Measurements from ENCODE around the gene PDLIM4.

The PDLIM4 gene

DNA sequence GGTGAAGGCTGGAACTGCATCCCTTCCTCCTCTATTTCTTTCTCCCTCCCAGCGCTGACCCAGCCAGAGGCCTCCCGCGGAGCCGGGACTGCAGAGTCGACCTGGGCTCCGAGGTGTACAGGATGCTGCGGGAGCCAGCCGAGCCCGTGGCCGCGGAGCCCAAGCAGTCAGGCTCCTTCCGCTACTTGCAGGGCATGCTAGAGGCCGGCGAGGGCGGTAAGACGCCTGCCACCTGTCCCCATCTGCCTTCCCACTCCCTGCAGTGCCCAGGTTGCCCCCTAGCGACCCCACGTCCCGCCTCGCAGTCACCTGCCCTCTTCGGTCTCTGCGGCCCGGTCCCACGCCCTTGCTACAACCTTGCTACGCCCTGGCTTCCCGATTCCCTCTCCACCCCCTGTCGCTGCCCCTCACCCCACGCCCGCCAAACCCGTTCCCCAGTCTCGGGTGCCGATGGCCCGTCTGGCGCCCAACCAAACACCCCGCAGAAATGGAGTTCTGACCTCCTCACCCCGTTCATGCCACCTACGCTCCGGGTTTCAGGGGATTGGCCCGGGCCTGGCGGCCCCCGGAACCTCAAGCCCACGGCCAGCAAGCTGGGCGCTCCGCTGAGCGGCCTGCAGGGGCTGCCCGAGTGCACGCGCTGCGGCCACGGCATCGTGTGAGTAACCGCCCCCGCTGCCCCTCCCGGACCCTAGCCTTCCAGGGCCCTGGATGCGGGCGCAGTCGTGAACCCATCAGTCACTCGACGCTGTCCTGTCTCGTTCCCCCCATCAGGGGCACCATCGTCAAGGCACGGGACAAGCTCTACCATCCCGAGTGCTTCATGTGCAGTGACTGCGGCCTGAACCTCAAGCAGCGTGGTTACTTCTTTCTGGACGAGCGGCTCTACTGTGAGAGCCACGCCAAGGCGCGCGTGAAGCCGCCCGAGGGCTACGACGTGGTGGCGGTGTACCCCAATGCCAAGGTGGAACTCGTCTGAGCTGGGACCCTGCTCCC is 14.1 kb downstream of the PDLIM4 start:
- Histone ChIP-seq H3K27ac (replicated peaks) (no peak overlapping the region), H3K4me3 (replicated peaks; ENCODE audit: insufficient read depth, low read length) (no peak overlapping the region), H3K27me3 (ENCODE audit: insufficient read depth, poor library complexity, severe bottlenecking) (no peaks in the 10 kb centered on the region)
- TF ChIP-seq SPI1 (IDR thresholded peaks at IDR 0.05; ENCODE audit: borderline replicate concordance, low read depth), result no peak
- no peak for TF ChIP-seq POLR2AphosphoS5 (IDR thresholded peaks at IDR 0.05; ENCODE audit: low read depth)
- TF ChIP-seq, protein P1, sequence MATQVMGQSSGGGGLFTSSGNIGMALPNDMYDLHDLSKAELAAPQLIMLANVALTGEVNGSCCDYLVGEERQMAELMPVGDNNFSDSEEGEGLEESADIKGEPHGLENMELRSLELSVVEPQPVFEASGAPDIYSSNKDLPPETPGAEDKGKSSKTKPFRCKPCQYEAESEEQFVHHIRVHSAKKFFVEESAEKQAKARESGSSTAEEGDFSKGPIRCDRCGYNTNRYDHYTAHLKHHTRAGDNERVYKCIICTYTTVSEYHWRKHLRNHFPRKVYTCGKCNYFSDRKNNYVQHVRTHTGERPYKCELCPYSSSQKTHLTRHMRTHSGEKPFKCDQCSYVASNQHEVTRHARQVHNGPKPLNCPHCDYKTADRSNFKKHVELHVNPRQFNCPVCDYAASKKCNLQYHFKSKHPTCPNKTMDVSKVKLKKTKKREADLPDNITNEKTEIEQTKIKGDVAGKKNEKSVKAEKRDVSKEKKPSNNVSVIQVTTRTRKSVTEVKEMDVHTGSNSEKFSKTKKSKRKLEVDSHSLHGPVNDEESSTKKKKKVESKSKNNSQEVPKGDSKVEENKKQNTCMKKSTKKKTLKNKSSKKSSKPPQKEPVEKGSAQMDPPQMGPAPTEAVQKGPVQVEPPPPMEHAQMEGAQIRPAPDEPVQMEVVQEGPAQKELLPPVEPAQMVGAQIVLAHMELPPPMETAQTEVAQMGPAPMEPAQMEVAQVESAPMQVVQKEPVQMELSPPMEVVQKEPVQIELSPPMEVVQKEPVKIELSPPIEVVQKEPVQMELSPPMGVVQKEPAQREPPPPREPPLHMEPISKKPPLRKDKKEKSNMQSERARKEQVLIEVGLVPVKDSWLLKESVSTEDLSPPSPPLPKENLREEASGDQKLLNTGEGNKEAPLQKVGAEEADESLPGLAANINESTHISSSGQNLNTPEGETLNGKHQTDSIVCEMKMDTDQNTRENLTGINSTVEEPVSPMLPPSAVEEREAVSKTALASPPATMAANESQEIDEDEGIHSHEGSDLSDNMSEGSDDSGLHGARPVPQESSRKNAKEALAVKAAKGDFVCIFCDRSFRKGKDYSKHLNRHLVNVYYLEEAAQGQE (IDR thresholded peaks at IDR 0.05; ENCODE audit: insufficient replicate concordance, low read depth), result no peak
- no peak for TF ChIP-seq GABPA (IDR thresholded peaks at IDR 0.05; ENCODE audit: low read depth)
- TF ChIP-seq, protein P2, sequence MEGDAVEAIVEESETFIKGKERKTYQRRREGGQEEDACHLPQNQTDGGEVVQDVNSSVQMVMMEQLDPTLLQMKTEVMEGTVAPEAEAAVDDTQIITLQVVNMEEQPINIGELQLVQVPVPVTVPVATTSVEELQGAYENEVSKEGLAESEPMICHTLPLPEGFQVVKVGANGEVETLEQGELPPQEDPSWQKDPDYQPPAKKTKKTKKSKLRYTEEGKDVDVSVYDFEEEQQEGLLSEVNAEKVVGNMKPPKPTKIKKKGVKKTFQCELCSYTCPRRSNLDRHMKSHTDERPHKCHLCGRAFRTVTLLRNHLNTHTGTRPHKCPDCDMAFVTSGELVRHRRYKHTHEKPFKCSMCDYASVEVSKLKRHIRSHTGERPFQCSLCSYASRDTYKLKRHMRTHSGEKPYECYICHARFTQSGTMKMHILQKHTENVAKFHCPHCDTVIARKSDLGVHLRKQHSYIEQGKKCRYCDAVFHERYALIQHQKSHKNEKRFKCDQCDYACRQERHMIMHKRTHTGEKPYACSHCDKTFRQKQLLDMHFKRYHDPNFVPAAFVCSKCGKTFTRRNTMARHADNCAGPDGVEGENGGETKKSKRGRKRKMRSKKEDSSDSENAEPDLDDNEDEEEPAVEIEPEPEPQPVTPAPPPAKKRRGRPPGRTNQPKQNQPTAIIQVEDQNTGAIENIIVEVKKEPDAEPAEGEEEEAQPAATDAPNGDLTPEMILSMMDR (IDR thresholded peaks at IDR 0.05; ENCODE audit: insufficient read depth, low read length), result no peak
- DNase-seq (ENCODE audit: low read depth in 1 of 2, low spot score in 1 of 2), result no peak

DNA sequence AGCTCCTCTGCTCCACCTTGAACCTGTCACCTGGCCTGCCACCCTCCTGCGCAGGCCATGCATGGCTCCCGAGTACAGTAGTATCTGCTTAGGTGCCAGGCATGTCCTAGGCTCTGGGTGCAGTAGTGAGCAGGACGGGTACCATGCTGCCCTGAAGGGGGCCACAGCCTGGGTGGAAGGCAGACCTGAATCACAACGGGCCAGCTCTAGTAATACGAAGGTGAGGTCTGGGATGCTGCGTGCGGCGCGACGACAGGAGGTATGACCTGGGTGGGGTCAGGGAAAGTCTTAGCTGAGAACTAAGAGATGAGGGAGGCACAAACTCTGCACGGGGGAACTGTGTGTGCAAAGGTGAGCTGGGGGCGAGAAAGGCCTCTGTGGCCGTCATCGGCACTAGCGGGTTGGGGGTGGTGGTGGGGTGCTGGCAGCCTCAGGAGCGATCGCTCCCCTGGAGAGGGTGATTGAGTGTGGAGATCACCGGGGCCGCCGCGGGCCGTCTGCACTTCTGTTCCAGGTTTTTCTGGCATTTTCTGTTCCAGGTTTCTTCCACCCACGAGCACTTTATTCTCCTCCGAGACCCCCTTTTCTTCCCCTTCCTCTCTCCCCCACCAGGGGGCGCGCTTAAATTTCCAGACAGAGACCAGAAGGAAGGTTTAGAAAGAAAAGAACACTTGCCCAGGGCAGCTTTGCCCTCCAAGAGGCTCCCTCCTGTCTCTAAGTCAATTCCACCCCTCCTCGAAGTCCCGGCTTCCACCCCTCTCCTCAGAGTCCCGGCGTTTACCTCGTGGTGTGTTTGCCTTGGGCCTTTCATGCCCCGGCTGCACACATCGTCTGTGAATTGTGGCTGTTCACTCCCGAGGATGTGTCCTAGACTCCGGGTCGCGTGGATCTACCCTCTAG is 15.1 kb downstream of the PDLIM4 start:
- peak in 1 of 2 experiments; percentile 49 for DNase-seq (ENCODE audit: low read depth in 1 of 2, low spot score in 1 of 2)
- Histone ChIP-seq H3K27me3 (ENCODE audit: insufficient read depth, poor library complexity, severe bottlenecking) (no peaks in the 10 kb centered on the region), H3K4me3 (replicated peaks; ENCODE audit: insufficient read depth, low read length) (no peak overlapping the region), H3K27ac (replicated peaks) (no peak overlapping the region)
- TF ChIP-seq SPI1 (IDR thresholded peaks at IDR 0.05; ENCODE audit: borderline replicate concordance, low read depth), result no peak
- TF ChIP-seq, protein P2 (IDR thresholded peaks at IDR 0.05; ENCODE audit: insufficient read depth, low read length), result peak; percentile 28

DNA sequence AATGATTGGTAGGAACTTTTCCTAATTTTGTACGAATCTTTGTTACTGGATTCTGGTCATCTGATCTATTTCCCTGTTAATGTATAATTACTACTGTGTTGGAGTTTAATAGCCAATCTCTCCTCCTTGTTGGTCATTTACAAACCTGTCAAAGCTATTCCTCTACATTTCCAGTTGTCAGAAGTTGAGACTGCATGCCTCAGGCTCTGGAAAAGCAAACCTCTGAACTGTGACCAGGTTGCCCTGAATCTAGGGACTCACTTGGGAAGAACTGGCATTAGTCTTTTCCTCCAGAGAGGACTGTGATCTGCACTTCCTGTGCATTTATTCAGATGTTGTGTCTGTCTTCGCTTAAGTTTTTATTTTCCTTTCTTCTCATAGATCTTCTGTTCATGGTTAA is 16.1 kb downstream of the PDLIM4 start:
- Histone ChIP-seq H3K27me3 (ENCODE audit: insufficient read depth, poor library complexity, severe bottlenecking) (no peaks in the 10 kb centered on the region), H3K4me3 (replicated peaks; ENCODE audit: insufficient read depth, low read length) (no peak overlapping the region), H3K27ac (replicated peaks) (no peak overlapping the region)
- TF ChIP-seq, protein P1 (IDR thresholded peaks at IDR 0.05; ENCODE audit: insufficient replicate concordance, low read depth), result no peak
- TF ChIP-seq POLR2AphosphoS5 (IDR thresholded peaks at IDR 0.05; ENCODE audit: low read depth) (no peak), SPI1 (IDR thresholded peaks at IDR 0.05; ENCODE audit: borderline replicate concordance, low read depth) (no peak), GABPA (IDR thresholded peaks at IDR 0.05; ENCODE audit: low read depth) (no peak)
- TF ChIP-seq, protein P2 (IDR thresholded peaks at IDR 0.05; ENCODE audit: insufficient read depth, low read length), result no peak
- DNase-seq (ENCODE audit: low read depth in 1 of 2, low spot score in 1 of 2), result no peak
